Nephron (organoid): ENCODE data around the gene ABTB2.

Source experiments
- H3K27ac Mint-ChIP-seq, 3 experiments: 2 replicates each; pipeline ENCODE4 v1.8.0; 2020; ENCODE audit warnings: mixed read lengths in 3 of 3, mild to moderate bottlenecking in 2 of 3, moderate library complexity in 1 of 3
- H3K27me3 Mint-ChIP-seq: 2 replicates; pipeline ENCODE4 v1.8.0; 2021; ENCODE audit warnings: low read depth, mild to moderate bottlenecking, moderate library complexity, mixed read lengths
- H3K36me3 Mint-ChIP-seq: 2 replicates; pipeline ENCODE4 v1.8.0; 2020; ENCODE audit warnings: low read depth, mixed read lengths
- H3K4me1 Mint-ChIP-seq: 2 replicates; pipeline ENCODE4 v1.8.0; 2020; ENCODE audit warnings: mixed read lengths
- H3K4me3 Mint-ChIP-seq, 3 experiments: 2 replicates each; pipeline ENCODE4 v1.8.0; 2020; ENCODE audit warnings: mild to moderate bottlenecking in 3 of 3, mixed read lengths in 3 of 3, moderate library complexity in 2 of 3
- H3K9me3 Mint-ChIP-seq: 2 replicates; pipeline ENCODE4 v1.8.0; 2020; ENCODE audit warnings: mixed read lengths
- TF ChIP-seq, protein P1 (sequence below), 3 experiments: fragments of 200-600 bp; sonication (generic); IDR thresholded peaks; one replicate each; pipeline ENCODE4 v1.5.0; 2021; ENCODE audit warnings: antibody characterized with exemption in 3 of 3; ENCODE audit not compliant: unreplicated experiment in 3 of 3

The ABTB2 gene

DNA sequence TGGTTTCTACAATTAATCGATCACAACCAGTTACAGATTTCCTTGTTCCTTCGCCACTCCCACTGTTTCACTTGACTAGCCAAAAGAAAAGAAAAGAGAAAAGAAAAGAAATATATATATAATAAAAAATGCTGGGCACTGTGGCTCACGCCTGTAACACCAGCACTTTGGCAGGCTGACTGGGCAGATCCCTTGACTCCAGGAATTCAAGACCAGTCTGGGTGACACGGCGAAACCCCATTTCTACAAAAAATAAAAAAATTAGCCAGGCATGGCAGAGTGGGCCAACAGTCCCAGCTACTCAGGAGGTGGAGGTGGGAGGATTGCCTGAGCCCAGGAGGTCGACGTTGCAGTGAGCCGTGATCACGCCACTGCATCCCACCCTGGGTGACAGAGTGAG is 168.6 kb downstream of the ABTB2 start:
- H3K36me3 Mint-ChIP-seq = no peaks in the 10 kb centered on the region
- no peak overlapping the region for H3K4me3 Mint-ChIP-seq

DNA sequence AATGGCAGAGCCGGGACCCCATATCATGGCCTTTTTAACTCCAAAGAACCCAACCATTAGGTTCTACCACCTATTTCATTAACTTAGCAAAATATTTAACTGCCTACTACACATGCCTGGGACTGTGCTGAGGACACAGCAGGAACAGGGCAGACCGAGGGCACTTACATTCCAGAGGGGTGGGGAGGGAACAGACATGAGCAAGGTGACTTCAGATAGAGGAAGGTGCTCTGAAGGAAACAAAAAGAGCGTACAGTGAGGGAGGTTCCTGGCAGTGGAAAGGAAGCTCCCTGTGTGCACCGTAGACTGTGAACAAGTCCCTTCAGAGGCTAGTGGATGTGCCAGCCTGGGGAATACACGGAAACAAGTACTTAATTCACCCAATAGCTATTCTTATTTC is 169.6 kb downstream of the ABTB2 start:
- Mint-ChIP-seq H3K36me3 (no peaks in the 10 kb centered on the region), H3K4me3 (no peak overlapping the region), H3K27me3 (peaks cover 5% of the 10 kb centered on the region), H3K4me1 (peaks cover 61% of the 10 kb centered on the region), H3K27ac (peak overlapping the region; percentile 27 to 50 (median 43)), H3K9me3 (no peaks in the 10 kb centered on the region)
- TF ChIP-seq, protein P1, sequence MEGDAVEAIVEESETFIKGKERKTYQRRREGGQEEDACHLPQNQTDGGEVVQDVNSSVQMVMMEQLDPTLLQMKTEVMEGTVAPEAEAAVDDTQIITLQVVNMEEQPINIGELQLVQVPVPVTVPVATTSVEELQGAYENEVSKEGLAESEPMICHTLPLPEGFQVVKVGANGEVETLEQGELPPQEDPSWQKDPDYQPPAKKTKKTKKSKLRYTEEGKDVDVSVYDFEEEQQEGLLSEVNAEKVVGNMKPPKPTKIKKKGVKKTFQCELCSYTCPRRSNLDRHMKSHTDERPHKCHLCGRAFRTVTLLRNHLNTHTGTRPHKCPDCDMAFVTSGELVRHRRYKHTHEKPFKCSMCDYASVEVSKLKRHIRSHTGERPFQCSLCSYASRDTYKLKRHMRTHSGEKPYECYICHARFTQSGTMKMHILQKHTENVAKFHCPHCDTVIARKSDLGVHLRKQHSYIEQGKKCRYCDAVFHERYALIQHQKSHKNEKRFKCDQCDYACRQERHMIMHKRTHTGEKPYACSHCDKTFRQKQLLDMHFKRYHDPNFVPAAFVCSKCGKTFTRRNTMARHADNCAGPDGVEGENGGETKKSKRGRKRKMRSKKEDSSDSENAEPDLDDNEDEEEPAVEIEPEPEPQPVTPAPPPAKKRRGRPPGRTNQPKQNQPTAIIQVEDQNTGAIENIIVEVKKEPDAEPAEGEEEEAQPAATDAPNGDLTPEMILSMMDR (IDR thresholded peaks at IDR 0.05; ENCODE audit: unreplicated experiment in 3 of 3) = no peak

More for the DNA sequence above, 168.6 kb downstream of the ABTB2 start:
- no peaks in the 10 kb centered on the region for H3K9me3 Mint-ChIP-seq
- H3K27me3 Mint-ChIP-seq = peaks cover 5% of the 10 kb centered on the region
- H3K27ac Mint-ChIP-seq = peak overlapping the region in 2 of 3 experiments; percentile 50 to 80
- H3K4me1 Mint-ChIP-seq = peaks cover 64% of the 10 kb centered on the region
- TF ChIP-seq, protein P1 (IDR thresholded peaks at IDR 0.05; ENCODE audit: unreplicated experiment in 3 of 3) = no peak

DNA sequence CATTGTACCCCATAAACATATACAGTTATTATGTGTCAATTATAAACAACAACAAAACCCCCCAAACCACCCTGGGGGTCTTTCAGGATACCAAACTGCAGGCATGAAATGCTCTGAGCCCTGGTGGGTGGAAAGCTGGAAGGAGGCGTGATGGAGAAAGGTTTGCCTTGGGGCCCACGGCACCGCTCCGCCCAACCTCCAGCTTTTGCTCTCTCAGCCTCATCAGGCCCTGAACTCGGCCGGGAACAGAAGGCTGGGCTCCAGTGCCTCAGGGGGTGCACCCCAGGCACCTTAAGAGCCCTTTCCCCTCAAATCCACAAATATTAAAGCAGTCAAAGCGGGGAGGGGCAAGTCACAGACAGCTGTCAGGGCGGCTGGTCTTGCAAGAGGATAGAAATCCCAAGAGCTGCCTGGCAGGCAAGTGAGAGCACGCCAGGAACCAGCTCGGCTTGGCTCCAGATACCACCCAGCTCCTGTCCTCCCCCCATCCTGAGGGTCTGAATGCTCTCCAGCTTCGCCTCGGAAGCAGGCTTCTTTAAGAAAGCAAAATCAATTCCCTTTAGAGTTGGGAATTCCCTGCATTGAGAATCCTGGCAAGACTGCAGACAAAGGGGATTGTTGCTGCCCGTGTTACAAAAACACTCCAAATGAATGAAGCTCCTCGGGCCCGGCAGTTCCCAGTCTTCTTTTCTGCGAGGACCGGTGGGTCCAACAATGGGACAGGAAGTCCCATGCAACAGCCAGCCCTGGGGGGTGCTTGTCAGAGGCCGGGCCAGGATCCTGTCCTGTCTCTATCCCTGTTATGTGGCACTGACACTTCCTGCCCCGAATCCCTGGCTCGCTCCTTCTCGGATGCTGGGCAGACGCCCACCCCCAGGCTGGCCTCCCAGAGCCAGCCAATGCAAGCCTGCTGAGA is 171.6 kb downstream of the ABTB2 start:
- H3K36me3 Mint-ChIP-seq = no peaks in the 10 kb centered on the region
- H3K9me3 Mint-ChIP-seq = no peaks in the 10 kb centered on the region
- H3K27me3 Mint-ChIP-seq = peaks cover 5% of the 10 kb centered on the region
- H3K4me3 Mint-ChIP-seq = no peak overlapping the region
- TF ChIP-seq, protein P1 (IDR thresholded peaks at IDR 0.05; ENCODE audit: unreplicated experiment in 3 of 3) = no peak
- peak overlapping the region in 2 of 3 experiments; percentile 18 to 61 for H3K27ac Mint-ChIP-seq
- peaks cover 50% of the 10 kb centered on the region for H3K4me1 Mint-ChIP-seq

DNA sequence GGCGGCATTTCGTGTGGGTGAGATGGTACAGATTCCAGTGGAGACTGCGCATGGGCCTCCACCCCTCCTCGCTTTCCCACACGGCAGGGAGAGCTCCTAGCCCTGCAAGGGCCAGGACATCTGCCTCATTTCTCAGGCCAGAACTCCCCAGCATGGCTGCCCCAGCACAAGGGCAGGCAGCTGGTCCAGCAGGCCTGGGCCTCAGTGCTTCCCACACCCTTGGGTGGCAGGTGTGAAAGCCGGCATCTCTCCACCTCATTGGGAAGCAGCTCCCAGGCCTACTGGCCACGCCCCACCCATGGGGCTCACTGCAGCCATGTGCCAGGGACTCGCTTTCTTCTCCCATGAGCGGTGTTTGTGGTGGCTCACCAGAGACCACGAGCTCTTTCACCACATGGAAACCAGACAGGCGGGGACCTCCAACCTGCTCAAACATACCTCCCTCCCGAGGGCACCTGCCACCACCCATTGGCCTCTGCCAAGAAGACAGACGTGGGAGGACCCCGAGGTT is 173.2 kb downstream of the ABTB2 start:
- no peak overlapping the region for H3K4me3 Mint-ChIP-seq
- peaks cover 50% of the 10 kb centered on the region for H3K4me1 Mint-ChIP-seq
- H3K9me3 Mint-ChIP-seq = no peaks in the 10 kb centered on the region
- H3K27me3 Mint-ChIP-seq = peaks cover 5% of the 10 kb centered on the region
- TF ChIP-seq, protein P1 (IDR thresholded peaks at IDR 0.05; ENCODE audit: unreplicated experiment in 3 of 3) = no peak
- no peak overlapping the region for H3K27ac Mint-ChIP-seq
- no peaks in the 10 kb centered on the region for H3K36me3 Mint-ChIP-seq

DNA sequence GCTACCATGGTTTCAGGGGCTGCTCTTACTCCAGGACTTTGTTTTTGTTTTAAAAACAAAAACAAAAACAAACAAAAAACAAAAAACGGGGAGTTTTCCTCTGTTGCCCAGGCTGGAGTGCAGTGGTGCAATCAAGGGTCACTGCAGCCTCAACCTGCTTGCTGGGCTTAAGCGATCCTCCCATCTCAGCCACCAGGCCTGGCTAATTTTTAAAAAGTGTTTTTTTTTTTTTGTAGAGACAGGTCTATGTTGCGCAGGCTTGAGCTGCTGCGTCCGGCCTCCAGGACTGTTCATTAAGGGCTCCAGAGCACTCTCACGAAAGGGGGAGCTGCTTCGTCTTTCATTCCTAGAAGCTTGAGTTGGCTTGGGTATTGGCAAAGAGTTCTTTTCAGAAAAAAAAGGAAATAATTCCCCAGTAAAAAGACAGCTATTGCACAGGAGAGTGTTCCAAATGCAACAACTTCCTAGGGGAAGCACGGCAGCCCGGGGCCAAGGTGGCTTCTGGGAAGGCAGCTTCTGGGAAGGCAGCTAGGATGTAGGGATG is 173.9 kb downstream of the ABTB2 start:
- Mint-ChIP-seq H3K36me3 (no peaks in the 10 kb centered on the region), H3K4me3 (no peak overlapping the region), H3K27me3 (peaks cover 7% of the 10 kb centered on the region), H3K27ac (peak overlapping the region in 1 of 3 experiments; percentile 63), H3K4me1 (peaks cover 48% of the 10 kb centered on the region), H3K9me3 (no peaks in the 10 kb centered on the region)
- TF ChIP-seq, protein P1 (IDR thresholded peaks at IDR 0.05; ENCODE audit: unreplicated experiment in 3 of 3) = no peak
